GM23338 (cell line): ENCODE results near the gene MICAL2. TPM values are rescaled to one million over a fixed set of nuclear protein-coding genes. Genes with fewer than 3 reads are reported as not detected.

Experiments
- ATAC-seq: fragments of 200-7000 bp; cut with Tn5 transposase; 3 replicates; pipeline ENCODE4 v1.9.1; 2020
- DNase-seq: peaks from one replicate; pipeline ENCODE4 v3.0.0-alpha.2; 2015; ENCODE audit warnings: low spot score
- H2AFZ ChIP-seq: fragments of 200-600 bp; sonication (generic); 2 replicates; pipeline ENCODE4 v1.8.0; 2016; ENCODE audit warnings: antibody characterized with exemption, mild to moderate bottlenecking, moderate library complexity
- H3F3A ChIP-seq: fragments of 200-600 bp; sonication (generic); replicated peaks from 2 replicates; pipeline ENCODE4 v1.8.0; 2017; ENCODE audit warnings: antibody characterized with exemption, mixed run types, low read depth
- H3K27ac ChIP-seq: fragments of 200-600 bp; sonication (generic); 2 replicates; pipeline ENCODE4 v1.6.1; 2016; ENCODE audit warnings: low read depth
- H3K27me3 ChIP-seq: fragments of 200-600 bp; sonication (generic); 2 replicates; pipeline ENCODE4 v1.8.0; 2016; ENCODE audit warnings: mild to moderate bottlenecking, mixed run types, moderate library complexity; ENCODE audit not compliant: insufficient read depth
- H3K36me3 ChIP-seq: fragments of 200-600 bp; sonication (generic); 2 replicates; pipeline ENCODE4 v1.8.0; 2016; ENCODE audit warnings: mild to moderate bottlenecking; ENCODE audit not compliant: insufficient read depth
- H3K4me1 ChIP-seq: fragments of 200-600 bp; sonication (generic); 2 replicates; pipeline ENCODE4 v1.8.0; 2016; ENCODE audit warnings: mild to moderate bottlenecking, moderate library complexity; ENCODE audit not compliant: insufficient read depth
- H3K4me2 ChIP-seq: fragments of 200-600 bp; sonication (generic); 2 replicates; pipeline ENCODE4 v1.7.1; 2017; ENCODE audit warnings: mixed run types
- H3K4me3 ChIP-seq: fragments of 200-600 bp; sonication (generic); 2 replicates; pipeline ENCODE4 v1.6.1; 2016; ENCODE audit warnings: mixed run types
- H3K79me2 ChIP-seq: fragments of 200-600 bp; sonication (generic); replicated peaks from 2 replicates; pipeline ENCODE4 v1.8.0; 2017; ENCODE audit warnings: mild to moderate bottlenecking; ENCODE audit not compliant: insufficient read depth
- H3K9me2 ChIP-seq: fragments of 200-600 bp; sonication (generic); 2 replicates; pipeline ENCODE4 v1.8.0; 2017; ENCODE audit not compliant: insufficient read depth
- H4K20me1 ChIP-seq: fragments of 200-600 bp; sonication (generic); replicated peaks from 2 replicates; pipeline ENCODE4 v1.8.0; 2017; ENCODE audit warnings: mild to moderate bottlenecking; ENCODE audit not compliant: insufficient read depth
- H3K27ac Mint-ChIP-seq: 2 replicates; pipeline ENCODE4 v1.8.0; 2020; ENCODE audit warnings: inconsistent platforms, mild to moderate bottlenecking, moderate library complexity, mixed read lengths
- H3K27me3 Mint-ChIP-seq: 3 replicates; pipeline ENCODE4 v1.8.0; 2022; ENCODE audit warnings: low read depth, mild to moderate bottlenecking, moderate library complexity, mixed read lengths, inconsistent platforms; ENCODE audit not compliant: insufficient read depth, poor library complexity
- H3K36me3 Mint-ChIP-seq: 3 replicates; pipeline ENCODE4 v1.8.0; 2021; ENCODE audit warnings: low read depth, mild to moderate bottlenecking, inconsistent platforms, moderate library complexity, mixed read lengths
- H3K4me1 Mint-ChIP-seq: 3 replicates; pipeline ENCODE4 v1.8.0; 2020; ENCODE audit warnings: mild to moderate bottlenecking, inconsistent platforms, mixed read lengths
- H3K4me3 Mint-ChIP-seq: 3 replicates; pipeline ENCODE4 v1.8.0; 2021; ENCODE audit warnings: moderate library complexity, mild to moderate bottlenecking, inconsistent platforms, mixed read lengths
- H3K9me3 Mint-ChIP-seq: 3 replicates; pipeline ENCODE4 v1.8.0; 2020; ENCODE audit warnings: moderate library complexity, mild to moderate bottlenecking, inconsistent platforms, mixed read lengths
- CREB1 ChIP-seq: fragments of 250-450 bp; sonication (Bioruptor Pico); IDR thresholded peaks from 2 replicates; pipeline ENCODE4 v1.5.0; 2020; ENCODE audit warnings: low read depth, mild to moderate bottlenecking, moderate library complexity
- CTCF ChIP-seq, 2 experiments: fragments of 200-600 bp in 1 of 2; sonication (generic) in 1 of 2; conservative IDR thresholded peaks; 2 replicates each; pipeline versions ENCODE4 v1.5.1 to v1.6.1; 2016 to 2017; ENCODE audit warnings: antibody characterized with exemption in 2 of 2, low read depth in 2 of 2, mild to moderate bottlenecking in 2 of 2, moderate library complexity in 1 of 2
- EZH2 ChIP-seq: fragments of 200-600 bp; sonication (generic); IDR thresholded peaks from one replicate; pipeline ENCODE4 v1.8.0; 2017; ENCODE audit warnings: antibody characterized with exemption, mild to moderate bottlenecking, low read depth; ENCODE audit not compliant: unreplicated experiment
- JUNB ChIP-seq: IDR thresholded peaks from one replicate; pipeline ENCODE4 v1.6.1; 2016; ENCODE audit warnings: antibody characterized with exemption; ENCODE audit not compliant: unreplicated experiment
- NANOG ChIP-seq: IDR thresholded peaks from 2 replicates; pipeline ENCODE4 v1.6.1; 2016; ENCODE audit warnings: antibody characterized with exemption, borderline replicate concordance
- POLR2AphosphoS5 ChIP-seq: IDR thresholded peaks from 2 replicates; pipeline ENCODE4 v1.6.1; 2016; ENCODE audit warnings: antibody characterized with exemption, low read depth
- REST ChIP-seq: IDR thresholded peaks from one replicate; pipeline ENCODE4 v1.6.1; 2018; ENCODE audit warnings: antibody characterized with exemption; ENCODE audit not compliant: unreplicated experiment
- STAT1 ChIP-seq: IDR thresholded peaks from one replicate; pipeline ENCODE4 v1.6.1; 2016; ENCODE audit warnings: antibody characterized with exemption; ENCODE audit not compliant: unreplicated experiment
- ZNF114 ChIP-seq: fragments of 250-450 bp; sonication (Bioruptor Pico); IDR thresholded peaks from 2 replicates; pipeline ENCODE4 v1.5.0; 2020; ENCODE audit warnings: mild to moderate bottlenecking, moderate library complexity
- ZNF331 ChIP-seq: fragments of 250-450 bp; sonication (Bioruptor Pico); IDR thresholded peaks from 2 replicates; pipeline ENCODE4 v1.5.0; 2020; ENCODE audit warnings: low read depth, mild to moderate bottlenecking, moderate library complexity
- polyA plus RNA-seq: library from polyadenylated mRNA; unstranded; fragments of >200 nt; fragmentation: Nextera tagmentation; extraction: Ambion mirVana; gene quantifications from 2 replicates; pipeline ENCODE4 v1.2.1, GENCODE V29; 2016
- total RNA-seq: library from RNA; depleted of rRNA; stranded (reverse); fragments of >200 nt; shearing (Covaris generic); gene quantifications from 2 replicates; pipeline ENCODE4 v1.2.3, GENCODE V29; 2014

Gene MICAL2
- total and polyA plus RNA-seq, 2 experiments from 2014 or later: 0.66 to 1.4 TPM

GRCh38 chr11:12099132-12099873 is 11.1 kb upstream of the MICAL2 start:
- TF ChIP-seq EZH2: no peak
- peak in 1 of 2 experiments; percentile 40; a peak in 1 of 4 replicates for TF ChIP-seq CTCF (conservative IDR thresholded peaks at IDR 0.05; ENCODE audit: low read depth in 2 of 2)
- Mint-ChIP-seq H3K4me1 (peaks cover 37% of the 10 kb centered on the region), H3K27me3 (peaks cover 11% of the 10 kb centered on the region), H3K36me3 (no peaks in the 10 kb centered on the region), H3K4me3 (no peak overlapping the region), H3K9me3 (no peaks in the 10 kb centered on the region), H3K27ac (no peak overlapping the region)
- H3K27ac ChIP-seq: no peak overlapping the region
- H3K4me3 ChIP-seq: no peak overlapping the region
- H3K79me2 ChIP-seq: no peaks in the 10 kb centered on the region
- H3K4me2 ChIP-seq: no peak overlapping the region
- no peaks in the 10 kb centered on the region for H4K20me1 ChIP-seq
- no peaks in the 10 kb centered on the region for H3K36me3 ChIP-seq
- DNase-seq (no peak), ATAC-seq (no peak)
- no peaks in the 10 kb centered on the region for H3K27me3 ChIP-seq
- peaks cover 27% of the 10 kb centered on the region for H3K4me1 ChIP-seq
- no peaks in the 10 kb centered on the region for H3K9me2 ChIP-seq
- H3F3A ChIP-seq: no peaks in the 10 kb centered on the region
- no peak overlapping the region for H2AFZ ChIP-seq

GRCh38 chr11:12100429-12100828 is 10.0 kb upstream of the MICAL2 start:
- no peaks in the 10 kb centered on the region for H3K9me3 Mint-ChIP-seq
- Histone ChIP-seq H3K79me2 (no peaks in the 10 kb centered on the region), H3K9me2 (no peaks in the 10 kb centered on the region), H2AFZ (no peak overlapping the region), H3K27me3 (no peaks in the 10 kb centered on the region), H3K4me2 (no peak overlapping the region), H3K4me3 (no peak overlapping the region), H3K27ac (no peak overlapping the region), H3F3A (no peaks in the 10 kb centered on the region), H4K20me1 (no peaks in the 10 kb centered on the region), H3K4me1 (peaks cover 22% of the 10 kb centered on the region), H3K36me3 (no peaks in the 10 kb centered on the region)
- H3K27ac Mint-ChIP-seq: no peak overlapping the region
- peaks cover 9% of the 10 kb centered on the region for H3K27me3 Mint-ChIP-seq
- no peaks in the 10 kb centered on the region for H3K36me3 Mint-ChIP-seq
- no peak for ATAC-seq
- no peak overlapping the region for H3K4me3 Mint-ChIP-seq
- TF ChIP-seq NANOG: no peak
- no peak for TF ChIP-seq JUNB
- no peak for TF ChIP-seq REST
- no peak for TF ChIP-seq ZNF114 (CRISPR knock-in tag)
- no peak for TF ChIP-seq EZH2
- TF ChIP-seq POLR2AphosphoS5: no peak
- TF ChIP-seq STAT1: no peak
- no peak for TF ChIP-seq ZNF331 (CRISPR knock-in tag)
- no peak for TF ChIP-seq CTCF (conservative IDR thresholded peaks at IDR 0.05; ENCODE audit: low read depth in 2 of 2)
- TF ChIP-seq CREB1 (CRISPR knock-in tag): no peak
- no peak for DNase-seq
- peaks cover 35% of the 10 kb centered on the region for H3K4me1 Mint-ChIP-seq
